ENCODE results near the gene GADD45GIP1.
A peak's percentile ranks its signal among the peaks of the same experiment; 100 is the strongest.
"Not testable (repeated sequence)": the region's sequence is repeated elsewhere in the genome, so short reads cannot be mapped to it uniquely, and the experiment has no call there.

The GADD45GIP1 gene

DNA sequence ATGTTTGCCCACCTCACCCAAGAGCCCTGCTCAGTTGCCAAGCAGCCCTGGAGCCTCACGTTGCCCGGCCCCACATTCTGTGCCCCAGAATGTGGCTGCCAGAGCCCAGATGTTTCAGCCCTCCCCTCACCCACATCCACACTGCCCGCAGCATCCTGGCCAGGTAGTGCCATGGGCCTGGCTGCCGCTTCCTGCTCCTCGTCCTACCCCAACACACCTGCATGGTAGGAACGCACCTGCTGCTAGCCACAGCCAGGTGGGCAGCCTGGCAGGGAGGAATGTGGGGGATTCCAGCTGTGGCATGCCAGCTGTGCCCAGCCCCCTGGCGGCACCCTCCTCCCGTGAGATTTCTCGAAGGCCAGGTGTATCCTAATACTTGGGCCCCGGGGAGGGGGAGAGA is 30.8 kb upstream of the GADD45GIP1 start:
- DNase-seq (ENCODE audit: low read depth in 2 of 2): no peak

DNA sequence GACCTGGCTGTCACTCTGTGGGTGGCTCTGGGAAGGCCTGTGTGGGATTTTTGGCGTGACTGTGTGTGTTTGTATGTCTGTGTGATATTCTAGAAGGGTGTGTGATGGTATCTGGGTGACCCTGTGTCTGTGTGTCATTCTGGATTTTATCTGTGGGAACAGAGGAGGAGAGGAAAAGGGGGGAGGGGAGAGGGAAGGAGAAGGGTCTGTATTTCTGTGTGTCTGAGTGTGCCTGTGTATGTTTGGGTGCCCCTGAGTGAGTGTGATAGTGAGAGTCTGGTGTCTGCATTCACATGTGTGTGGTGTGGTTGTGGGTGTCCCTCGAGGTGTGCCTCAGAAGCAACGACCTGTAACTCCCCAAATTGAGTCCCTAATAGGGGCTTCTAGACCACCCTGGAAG is 30.2 kb upstream of the GADD45GIP1 start:
- no peak for DNase-seq (ENCODE audit: low read depth in 2 of 2)

DNA sequence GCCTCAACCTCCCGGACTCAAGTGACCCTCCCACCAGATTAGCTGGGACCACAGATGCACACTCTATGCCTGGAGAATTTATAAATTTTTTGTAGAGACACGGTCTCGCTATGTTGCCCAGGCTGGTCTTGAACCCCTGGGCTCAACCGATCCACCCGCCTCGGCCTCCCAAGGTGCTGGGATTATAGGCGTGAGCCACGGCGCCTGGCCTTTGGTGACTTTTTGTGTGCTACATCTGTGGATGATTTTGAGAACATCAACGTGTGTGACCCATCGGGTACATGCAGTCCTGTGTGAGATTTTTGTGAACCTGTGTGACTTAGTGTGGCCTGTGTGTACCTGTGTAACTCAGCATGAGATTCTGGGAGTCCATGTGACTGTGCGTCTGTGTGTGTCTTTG is 29.7 kb upstream of the GADD45GIP1 start:
- no peak for DNase-seq (ENCODE audit: low read depth in 2 of 2)

DNA sequence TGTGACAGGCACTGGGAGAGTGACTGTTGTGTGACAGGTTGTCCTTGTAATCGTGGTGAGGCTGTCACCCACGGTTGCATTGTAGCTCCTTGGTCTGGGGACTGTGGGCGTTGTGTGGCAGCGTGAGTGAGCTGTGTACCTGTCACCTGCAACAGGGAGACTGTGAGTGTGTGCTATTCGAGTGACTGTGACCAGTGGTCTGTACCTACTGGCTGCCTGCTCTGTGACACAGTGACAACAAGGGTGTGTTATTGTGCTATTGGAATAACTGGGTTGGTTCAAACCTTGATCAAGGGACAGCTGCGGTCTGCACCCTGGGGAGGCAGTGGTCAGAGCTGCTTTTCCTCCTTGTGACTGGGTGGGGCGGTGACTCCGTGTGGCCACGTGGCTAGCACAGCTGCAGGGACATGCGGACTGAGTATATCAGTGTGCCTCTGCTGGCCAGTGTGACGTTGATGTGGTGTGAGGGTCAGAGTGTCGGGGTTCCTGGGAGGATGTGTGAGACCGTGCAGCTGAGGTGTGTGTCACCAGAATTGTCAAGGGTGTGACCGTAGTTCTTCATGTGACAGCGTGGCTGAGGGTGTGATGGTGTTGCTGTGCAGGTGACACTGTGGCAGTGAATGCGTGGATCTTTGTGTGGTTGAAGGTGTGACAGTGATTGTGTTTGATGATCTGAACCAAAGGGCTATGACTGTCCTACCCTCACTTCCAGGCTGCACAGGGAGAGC is 28.2 kb upstream of the GADD45GIP1 start:
- no peak for DNase-seq (ENCODE audit: low read depth in 2 of 2)

DNA sequence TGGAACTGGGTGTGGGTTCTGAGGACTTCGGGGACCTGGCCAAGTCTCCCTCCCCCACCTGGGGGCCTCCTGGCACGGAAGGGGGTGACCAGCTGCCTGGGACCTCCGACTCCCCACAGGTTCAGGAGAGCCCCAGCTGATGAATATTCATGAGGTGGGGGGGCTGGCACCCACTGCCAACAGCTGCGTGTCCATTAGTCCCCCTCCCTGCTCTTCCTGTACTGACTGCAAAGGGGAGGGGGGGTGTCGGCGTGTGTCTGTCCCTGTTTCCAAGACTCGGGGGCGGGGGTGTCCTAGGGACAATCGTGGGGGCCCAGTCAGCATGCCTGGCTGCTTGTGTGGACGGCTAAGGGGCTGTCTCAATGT is 27.6 kb upstream of the GADD45GIP1 start:
- no peak for DNase-seq (ENCODE audit: low read depth in 2 of 2)

DNA sequence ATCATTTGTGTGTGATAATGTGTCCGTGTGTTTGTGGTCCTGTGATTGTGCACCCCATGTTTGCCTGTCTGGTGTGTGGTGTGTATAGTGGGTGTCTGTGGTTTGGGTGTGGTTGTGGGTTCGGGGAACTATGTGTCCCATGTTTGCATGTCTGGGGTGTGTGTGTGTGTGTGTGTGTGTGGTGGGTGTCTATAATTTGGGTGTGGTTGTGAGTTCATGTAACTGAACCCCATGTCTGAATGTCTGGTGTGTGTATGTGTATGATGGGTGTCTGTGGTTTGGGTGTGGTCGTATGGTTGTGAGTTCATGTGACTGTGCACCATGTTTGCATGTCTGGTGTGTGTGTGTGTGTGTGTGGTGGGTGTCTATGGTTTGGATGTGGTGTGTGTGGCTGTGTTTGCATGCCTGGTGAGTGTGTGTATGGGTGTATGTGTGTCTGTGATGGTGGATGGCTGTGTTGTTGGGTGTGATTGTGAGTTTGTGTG is 27.2 kb upstream of the GADD45GIP1 start:
- DNase-seq (ENCODE audit: low read depth in 2 of 2): no peak

DNA sequence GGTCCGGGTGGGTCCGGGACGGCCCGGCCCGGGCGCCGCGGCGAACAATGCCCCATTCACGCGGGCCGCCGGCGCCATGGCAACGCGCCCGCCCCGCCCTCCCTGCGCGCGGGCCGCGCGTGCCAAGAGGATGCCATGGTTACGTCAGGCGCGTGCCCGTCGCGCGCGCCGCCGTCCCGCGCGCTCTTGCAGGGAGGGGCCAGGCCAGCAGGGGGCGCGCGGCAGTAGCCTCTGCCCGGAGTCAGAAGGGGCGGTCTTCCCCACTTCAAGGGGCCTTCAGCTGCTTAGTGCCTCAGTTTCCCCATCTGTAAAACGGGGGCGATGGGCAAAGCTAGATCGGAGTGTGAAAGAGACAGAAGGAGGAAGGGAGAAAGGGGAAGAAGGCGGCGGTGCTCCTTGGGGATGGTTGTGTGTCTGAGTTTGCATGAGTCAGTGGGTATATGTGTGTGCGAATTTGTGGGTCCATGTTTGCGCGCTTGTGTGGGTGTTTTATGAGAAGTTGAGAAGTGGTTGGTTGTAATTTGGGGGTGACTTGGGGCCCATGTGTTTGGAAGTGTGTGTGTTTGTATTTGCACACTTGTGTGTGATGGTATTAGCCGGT is 26.6 kb upstream of the GADD45GIP1 start:
- peak; percentile 52 to 55 for DNase-seq (ENCODE audit: low read depth in 2 of 2)

DNA sequence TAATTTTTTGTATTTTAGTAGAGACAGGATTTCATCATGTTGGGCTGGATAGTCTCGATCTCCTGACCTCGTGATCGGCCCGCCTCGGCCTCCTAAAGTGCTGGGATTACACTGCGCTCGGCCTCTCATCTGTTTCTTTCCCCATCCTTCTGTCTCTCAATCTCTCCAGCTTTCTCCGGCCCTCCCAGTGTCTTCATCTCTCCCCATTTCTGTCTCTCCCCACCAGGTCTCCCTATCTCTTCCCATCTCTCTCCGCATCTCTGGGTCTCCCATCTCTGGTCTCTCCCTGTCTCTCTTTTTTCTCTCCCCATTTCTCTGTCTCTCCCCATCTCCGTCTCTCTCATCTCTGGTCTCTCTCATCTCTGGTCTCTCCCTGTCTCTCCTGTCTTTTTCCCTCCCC is 26.1 kb upstream of the GADD45GIP1 start:
- DNase-seq (ENCODE audit: low read depth in 2 of 2): no peak

DNA sequence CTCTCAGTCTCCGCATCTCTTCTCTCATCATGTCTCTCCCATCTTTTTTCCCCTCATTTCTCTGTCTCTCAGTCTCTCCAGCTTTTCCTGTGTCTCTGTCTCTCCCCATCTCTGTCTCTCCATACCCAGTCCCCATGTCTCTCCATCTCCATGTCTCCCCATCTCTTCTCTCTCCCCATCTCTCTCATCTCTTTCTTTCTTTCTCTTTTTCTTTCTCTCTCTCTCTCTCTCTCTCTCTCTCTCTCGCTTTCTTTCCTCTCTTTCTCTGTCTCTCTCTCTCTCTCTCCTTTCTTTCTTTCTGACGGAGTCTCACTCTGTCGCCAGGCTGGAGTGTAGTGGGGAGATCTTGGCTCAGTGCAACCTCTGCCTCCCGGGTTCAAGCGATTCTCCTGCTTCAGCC is 25.6 kb upstream of the GADD45GIP1 start:
- no peak for DNase-seq (ENCODE audit: low read depth in 2 of 2)

DNA sequence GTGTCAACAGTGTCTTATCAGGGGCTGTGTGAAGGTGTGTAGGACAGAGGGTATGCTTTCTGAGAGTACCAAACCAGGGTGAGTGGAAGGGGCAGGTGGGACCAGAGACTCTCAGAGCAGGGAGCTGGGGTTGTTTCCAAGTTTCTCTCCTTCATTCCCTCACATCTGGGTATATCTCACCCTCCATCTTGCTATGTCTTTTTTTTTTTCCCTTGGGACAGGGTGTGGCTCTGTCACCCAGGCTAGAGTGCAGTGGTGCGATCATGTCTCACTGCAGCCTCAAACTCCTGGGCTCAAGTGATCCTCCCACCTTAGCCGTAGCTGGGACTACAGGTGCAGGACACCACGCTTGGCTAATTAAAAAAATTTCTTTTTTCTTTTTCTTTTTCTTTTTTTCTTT is 23.0 kb upstream of the GADD45GIP1 start:
- DNase-seq (ENCODE audit: low read depth in 2 of 2): no peak

DNA sequence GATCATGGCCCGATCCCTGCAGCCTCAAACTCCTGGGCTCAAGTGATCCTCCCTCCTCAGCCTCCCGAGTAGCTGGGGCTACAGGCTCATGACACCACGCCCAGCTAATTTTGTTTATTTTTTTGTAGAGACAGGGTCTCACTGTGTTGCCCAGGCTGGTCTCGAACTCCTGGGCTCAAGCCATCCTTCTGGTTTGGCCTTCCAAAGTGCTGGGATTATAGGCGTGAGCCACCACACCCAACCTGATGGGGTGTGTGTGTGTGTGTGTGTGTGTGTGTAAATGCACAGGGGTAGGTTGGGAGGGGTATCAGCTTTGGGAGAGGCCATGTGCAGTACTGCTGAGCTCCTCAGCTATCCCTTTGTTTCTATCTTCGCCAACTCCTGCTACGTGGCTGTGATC is 19.1 kb upstream of the GADD45GIP1 start:
- DNase-seq (ENCODE audit: low read depth in 2 of 2): not testable (repeated sequence)

DNA sequence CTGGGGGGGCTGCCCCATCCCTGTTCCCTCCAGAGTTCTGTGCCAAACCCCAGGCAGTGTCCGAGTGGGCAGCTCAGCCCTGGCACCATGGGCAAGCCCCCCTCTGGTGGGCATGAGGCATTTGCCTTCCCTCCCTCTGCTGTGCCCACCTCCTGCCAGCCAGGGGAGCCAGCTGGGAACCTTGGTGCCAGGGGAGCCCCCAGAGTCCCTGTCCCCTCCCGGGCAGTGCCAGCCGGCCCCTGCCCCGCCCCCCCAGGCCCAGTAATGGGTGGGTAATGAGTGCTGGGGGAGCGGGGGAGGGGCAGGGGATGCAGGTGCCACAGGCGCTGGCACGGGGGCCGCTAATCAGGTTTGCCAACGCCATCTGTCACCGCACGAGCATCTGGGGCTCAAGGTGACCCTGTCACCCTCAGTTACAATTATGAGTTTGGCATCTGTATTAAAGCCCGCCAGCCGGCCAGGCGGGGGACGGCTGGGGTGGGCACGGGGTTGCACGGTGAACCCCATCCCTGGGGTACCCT is 18.3 kb upstream of the GADD45GIP1 start:
- no peak for DNase-seq (ENCODE audit: low read depth in 2 of 2)

DNA sequence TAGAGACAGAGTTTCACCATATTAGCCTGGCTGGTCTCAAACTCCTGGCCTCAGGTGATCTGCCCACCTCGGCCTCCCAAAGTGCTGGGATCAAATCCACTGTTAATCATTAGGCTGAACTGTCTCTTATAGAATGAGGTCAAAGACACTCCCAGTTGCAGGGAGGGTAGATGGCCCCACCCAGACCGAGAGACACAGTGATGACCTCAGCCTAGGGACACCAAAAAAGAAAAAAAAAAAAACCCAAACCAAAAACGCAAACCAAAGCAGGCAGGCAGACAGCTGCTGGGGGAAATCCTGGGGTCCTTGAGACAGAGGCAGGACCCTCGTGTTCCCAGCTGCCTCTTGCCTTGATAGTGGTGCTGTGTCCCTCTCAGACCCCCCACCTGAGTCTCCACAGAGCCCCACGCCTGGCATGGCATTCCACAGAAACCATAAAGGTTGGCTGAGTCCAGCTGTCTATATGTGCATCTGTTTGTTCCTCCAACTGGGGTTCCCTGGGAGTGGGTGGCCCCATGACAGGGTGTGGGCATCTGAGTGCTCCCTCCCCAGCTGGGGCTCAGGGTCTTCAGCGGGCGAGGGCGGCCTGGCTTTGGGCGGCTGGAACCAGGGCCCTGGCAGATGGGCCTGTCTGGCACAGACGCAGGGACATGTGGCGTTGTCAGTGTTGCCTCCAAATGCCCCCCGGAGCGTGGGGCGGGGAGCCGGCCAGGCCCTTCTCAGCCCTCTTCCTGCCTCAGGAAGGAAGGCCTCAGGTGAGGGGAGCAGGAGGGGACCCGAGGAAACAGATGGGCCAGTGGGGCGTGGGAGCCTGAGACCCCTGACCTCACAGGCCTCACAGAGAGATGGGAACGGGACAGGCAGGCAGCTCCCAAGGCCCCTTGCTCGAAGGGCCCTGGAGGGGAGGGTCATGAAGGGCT is 17.5 kb upstream of the GADD45GIP1 start:
- DNase-seq (ENCODE audit: low read depth in 2 of 2): no peak

DNA sequence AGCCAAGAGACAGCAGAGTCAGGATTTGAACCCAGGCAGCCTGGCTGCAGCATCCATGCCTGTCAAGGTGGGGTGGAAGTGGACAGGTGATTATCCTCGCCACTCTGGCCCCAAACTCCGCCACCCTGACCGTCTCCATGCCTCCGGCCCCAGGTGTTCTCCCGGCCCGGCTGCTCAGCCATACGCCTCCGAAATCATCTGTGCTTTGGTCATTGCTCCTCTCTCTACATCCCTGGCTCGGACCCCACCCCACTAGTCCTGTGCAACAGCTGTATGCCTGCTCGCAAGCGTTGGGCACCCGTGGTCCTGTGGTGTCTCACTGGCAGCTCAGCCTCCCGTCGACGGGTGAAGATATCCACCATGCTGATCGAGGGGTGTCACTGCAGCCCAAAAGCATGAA is 16.2 kb upstream of the GADD45GIP1 start:
- DNase-seq (ENCODE audit: low read depth in 2 of 2): no peak

DNA sequence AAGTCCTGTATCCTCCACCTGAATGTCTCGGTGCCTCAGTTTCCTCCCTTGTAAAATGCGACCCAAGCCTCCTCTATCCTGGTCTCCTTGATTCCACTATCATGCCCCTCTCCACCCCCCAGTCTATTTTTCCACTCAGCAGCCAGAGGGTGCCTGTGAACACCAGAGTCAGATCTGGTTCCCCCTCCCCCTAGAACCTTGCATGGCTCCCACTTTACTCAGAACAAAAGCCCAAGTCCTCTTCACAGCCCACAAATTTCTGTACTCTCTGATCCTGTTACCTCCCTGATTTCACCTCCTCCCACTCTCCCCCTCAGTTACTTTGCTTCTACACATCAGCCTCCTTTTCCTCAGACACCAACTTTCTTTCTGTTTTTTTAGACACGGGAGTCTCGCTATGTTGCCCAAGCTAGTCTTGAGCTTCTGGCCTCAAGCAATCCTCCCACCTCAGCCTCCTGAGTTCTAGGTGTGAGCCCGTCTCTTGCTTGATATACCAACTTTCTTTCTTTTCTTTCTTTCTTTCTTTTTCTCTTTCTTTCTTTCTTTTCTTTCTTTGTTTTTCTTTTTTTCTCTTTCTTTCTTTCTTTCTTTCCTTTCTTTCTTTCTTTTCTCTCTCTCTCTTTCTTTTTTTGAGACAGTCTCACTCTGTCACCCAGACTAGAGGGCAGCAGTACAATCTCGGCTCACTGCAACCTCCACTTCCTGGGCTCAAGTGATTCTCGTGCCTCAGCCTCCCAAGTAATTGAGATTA is 13.2 kb upstream of the GADD45GIP1 start:
- DNase-seq (ENCODE audit: low read depth in 2 of 2): no peak

DNA sequence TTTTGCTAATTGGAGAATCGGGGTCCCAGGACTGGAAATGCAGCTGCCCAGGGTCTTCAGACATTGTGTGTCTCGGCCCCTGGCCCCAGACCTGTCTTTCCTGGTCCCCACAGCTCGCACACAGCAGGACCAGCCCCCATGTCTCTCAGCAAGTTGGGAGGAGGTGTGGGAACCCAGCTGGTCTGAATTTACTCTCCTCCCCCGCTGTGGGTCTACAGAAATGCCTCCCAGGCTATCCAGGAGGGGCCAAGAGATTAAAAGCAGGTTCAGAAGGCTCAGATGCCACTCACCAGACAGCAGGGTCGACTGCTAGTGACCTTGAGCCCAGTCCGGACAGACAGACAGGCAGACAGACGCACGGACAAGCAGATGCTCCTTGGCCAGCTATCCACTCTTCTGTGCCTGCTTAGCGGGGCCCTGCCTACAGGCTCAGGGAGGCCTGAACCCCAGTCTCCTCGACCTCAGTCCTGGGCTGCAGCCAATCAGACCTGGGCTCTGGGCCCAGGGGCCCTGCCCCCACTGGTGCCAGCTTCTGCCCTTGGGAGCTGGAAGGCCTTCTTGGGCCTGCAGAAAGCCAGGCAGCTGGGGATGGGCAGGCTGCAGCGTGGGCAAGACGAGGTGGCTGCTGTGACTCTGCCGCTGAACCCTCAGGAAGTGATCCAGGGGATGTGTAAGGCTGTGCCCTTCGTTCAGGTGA is 12.4 kb upstream of the GADD45GIP1 start, which contains the start of gene DAND5:
TSS of gene DAND5 (plus strand) at position 285 of the 697 bp plus-strand sequence. CDS start at position 370, 85 bp downstream.
- no peak for DNase-seq (ENCODE audit: low read depth in 2 of 2)

DNA sequence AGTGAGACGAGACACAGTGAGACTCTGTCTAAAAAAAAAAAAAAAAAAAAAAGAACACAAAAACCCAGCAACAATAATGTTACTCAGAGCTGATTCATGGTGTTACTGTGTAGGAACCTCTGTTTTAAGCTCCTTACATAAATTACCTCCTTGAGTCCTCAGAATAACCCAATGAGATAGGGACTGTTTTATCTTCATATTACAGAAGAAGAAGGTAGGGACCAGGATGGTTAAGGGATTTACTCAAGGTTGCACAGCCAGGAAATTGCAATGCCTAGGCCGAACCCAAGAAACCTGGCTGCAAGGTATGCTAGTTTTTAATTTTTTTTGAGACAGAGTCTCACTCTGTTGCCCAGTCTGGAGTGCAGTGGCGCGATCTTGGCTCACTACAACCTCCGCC is 10.9 kb upstream of the GADD45GIP1 start:
- no peak for DNase-seq (ENCODE audit: low read depth in 2 of 2)

DNA sequence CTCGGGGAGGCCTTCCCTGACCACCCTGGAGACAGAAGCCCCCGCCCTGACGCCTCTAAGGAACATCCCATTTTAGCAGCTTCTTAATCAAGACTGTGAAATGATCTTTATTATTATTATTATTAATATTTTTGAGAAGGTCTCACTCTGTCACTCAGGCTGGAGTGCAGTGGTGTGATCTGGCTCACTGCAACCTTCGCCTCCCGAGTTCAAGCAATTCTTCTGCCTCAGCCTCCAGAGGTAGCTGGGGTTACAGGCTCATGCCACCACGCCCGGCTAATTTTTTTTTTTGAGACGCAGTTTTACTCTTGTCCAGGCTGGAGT is 8.8 kb upstream of the GADD45GIP1 start:
- DNase-seq (ENCODE audit: low read depth in 2 of 2): no peak

DNA sequence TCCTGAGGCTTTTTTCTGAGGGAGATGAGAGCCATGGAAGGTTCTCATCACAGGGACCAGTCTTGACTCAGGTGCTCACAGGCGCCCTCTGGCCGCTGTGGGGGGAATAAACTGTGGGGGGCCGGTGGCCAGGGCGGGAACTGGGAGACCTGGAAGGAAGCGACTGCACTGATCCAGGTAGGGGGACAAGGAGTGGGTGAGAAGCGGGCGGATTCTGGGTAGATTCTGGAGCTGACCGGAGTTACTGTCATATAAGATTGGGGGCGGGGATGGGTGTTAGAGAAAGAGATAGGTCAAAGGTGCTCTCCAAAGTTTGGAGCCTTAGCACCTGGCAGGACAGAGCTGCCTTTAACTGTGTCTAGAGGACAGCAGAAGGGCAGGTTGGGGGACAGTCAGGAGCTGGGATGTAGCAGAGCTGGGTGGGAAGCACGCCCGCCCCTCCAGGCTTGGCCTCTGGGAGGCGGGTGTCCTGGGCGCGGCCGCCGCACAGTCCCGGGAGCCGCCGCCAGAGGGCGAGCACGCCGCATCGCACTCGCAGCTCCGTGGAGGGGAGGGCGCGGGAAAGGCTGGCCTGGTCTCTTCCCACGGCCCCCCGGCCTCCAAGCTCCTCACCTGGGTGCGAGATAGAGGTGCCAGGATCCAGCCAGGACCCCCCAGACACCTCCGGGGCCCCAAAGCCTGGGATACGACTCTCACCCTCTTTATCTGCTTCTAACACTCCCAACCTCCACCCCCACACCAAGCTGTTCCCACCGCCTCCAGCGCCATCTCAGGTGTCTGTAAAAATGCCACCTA is 8.2 kb upstream of the GADD45GIP1 start:
- no peak for DNase-seq (ENCODE audit: low read depth in 2 of 2)

DNA sequence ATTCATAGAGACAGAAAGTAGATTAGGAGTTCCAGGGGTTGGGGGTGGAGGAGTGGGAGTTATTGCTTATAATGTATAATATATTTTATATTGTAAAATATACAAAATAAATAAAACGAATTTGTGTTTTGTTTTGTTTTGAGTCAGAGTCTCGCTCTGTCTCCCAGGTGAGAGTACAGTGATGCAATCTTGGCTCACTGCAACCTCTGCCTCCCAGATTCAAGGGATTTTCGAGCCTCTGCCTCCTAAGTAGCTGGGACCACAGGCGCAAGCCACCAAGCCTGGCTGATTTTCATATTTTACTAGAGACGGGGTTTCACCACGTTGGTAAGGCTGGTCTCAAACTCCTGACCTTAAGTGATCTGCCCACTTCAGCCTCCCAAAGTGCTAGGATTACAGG is 2.5 kb upstream of the GADD45GIP1 start:
- DNase-seq (ENCODE audit: low read depth in 2 of 2): no peak

All from fibroblast of skin of left biceps (primary cell).